Stomach (tissue), 4 donors: ENCODE data around the gene VWF.
"Not testable (repeated sequence)": the region's sequence is repeated elsewhere in the genome, so short reads cannot be mapped to it uniquely, and the experiment has no call there.

Experiments
- CTCF ChIP-seq, 7 experiments: fragments of 450-650 bp in 4 of 7; fragments of 200-600 bp in 3 of 7; sonication (generic) in 3 of 7; IDR thresholded peaks; one replicate each; pipeline ENCODE4 v1.5.1; 2016 to 2019; ENCODE audit warnings: antibody characterized with exemption in 7 of 7, control low read depth in 2 of 7, mild to moderate bottlenecking in 1 of 7
- POLR2A ChIP-seq, 4 donors: fragments of 450-650 bp; IDR thresholded peaks; one replicate each; pipeline ENCODE4 v1.6.1; 2016; ENCODE audit warnings: antibody characterized with exemption in 4 of 4, control low read depth in 2 of 4, mild to moderate bottlenecking in 1 of 4, moderate library complexity in 1 of 4
- POLR2AphosphoS5 ChIP-seq, 3 donors: sonication (generic); formaldehyde crosslinking; IDR thresholded peaks; one replicate each; pipeline ENCODE4 v1.6.1; 2016; ENCODE audit warnings: antibody characterized with exemption in 3 of 3

GRCh38 chr12:6010631-6011350 is 113.7 kb downstream of the VWF start:
- not testable (repeated sequence) for TF ChIP-seq POLR2A, CTCF, POLR2AphosphoS5 (IDR thresholded peaks at IDR 0.05)
